Stimulated activated naive CD8-positive, alpha-beta T cell treated with anti-CD3 and anti-CD28 coated beads, Interleukin-15, Interleukin-2, amounts not matched to agents 100 U/mL and 50 U/mL, for 24 hours (primary cell): ENCODE measurements around the gene RAG1.

Source experiments
- ATAC-seq: fragments of 150-1000 bp; cut with Tn5 transposase; one replicate; pipeline ENCODE4 v1.10.0; 2021
- DNase-seq: peaks from one replicate; pipeline ENCODE4 v3.0.0; 2021

The RAG1 gene

DNA sequence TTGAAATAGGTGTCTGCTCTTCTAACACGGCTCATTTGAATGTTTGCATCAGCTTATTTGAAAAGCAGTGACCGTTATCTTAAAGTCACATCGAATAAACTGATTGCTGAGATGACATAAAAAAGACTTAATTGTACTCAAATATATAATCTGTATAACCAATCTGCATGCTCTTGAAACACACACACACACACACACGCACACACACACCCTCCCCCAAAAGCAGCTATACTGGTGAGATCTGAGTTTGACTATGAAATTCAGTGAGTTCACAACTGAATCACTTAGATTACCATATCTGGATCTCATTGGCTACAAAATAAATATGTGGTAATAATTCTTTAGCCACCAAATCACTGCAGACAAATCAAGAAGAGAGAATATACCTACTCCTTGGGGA lies 22.7 kb downstream of the RAG1 start:
- ATAC-seq (no peak), DNase-seq (no peak)

DNA sequence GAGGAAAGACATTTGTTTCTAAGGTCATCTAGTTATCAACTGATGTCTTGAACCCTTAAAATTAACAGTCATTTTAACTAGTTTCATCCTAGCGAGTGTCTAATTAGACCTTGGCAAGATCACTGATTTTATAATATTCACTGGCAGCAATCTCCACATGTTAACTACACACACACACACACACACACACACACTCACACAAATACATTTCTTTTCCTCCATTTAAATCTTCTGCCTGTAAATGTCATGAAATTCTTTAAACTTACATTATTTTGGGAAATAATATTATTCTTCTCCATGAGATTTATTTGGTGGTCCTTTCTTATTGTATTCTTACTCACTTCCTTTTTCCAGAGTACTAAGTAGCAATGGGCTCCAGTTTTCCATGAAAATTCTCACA lies 23.6 kb downstream of the RAG1 start:
- DNase-seq = no peak
- no peak for ATAC-seq

DNA sequence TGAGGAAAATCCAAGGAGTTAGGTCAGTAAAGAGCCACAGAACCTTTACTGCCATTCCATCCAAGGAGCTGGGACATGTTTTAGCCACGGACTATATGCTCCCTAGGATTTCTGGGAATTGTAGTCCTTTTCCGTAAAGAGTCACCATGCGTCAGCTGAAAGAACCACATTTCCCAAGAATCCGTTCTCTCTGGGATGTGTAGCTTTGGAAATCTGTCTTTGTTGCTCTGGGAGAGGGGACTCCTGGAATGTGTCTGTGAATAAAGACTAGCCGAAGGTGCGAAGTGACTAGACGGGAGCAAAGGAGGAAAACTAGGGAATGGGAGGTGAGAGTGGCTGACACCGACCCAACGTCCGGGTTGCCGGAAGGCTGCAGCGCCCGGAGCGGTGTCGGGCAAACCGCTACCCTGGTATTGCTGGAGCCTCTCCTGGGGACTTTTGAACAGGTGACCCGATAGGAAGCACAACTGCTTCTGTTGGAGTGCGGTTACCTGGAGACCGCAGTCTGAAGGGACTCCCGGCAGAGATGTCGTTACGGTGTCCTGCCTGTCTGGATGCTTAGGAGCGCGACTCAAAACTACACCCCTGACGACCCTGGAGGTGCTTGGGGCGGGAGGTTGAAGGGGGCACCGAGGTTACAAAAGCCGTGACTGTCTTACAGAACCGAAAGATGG lies 26.6 kb downstream of the RAG1 start, which contains the start of gene IFTAP:
Gene IFTAP, plus strand, starts transcription at position 187 of the 674 bp plus-strand sequence. CDS start 15,602 bp downstream, outside the sequence.
- peak; percentile 76 for ATAC-seq
- DNase-seq = peak; percentile 24

DNA sequence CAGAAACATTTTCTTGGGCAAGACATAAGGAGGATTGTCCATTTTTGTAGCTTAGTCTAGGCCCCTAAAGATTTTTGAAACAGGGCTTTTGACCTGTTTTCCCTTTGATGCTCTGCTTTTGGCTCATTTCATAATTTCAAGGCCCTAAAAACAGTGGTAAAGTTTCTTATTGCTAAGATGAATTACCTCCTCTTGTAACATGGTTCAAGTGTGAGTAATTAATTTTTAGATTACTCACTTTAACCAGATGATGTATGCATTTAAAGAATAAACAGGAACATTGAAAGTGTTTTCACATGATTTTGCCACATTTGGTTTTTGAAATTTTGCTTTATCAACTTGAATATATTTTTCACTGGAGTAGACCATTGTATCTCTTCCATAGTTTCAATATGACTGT lies 29.1 kb downstream of the RAG1 start:
- no peak for DNase-seq

DNA sequence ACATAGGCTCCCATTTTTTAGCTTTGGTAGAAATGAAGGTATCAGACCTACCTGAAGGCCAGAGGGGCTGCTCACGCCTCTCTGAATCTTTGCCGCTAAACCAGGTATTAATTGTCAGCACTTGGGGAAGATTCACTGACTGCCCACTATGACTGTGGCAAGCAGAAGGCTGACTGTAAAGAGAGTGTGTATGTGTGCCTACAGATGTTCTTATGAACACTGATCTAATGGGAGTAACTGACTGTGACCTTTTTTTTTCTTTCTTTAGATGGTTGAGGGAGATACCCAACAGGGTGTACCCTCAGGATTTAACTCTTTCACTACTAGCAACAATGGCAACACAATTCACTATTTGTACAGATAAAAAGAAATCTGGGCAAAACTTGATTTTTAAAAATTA lies 30.2 kb downstream of the RAG1 start, which contains the start of gene RAG2:
Gene RAG2, minus strand, starts transcription at position 186 of the 400 bp plus-strand sequence. CDS start 4,068 bp downstream, outside the sequence.
- DNase-seq (no peak), ATAC-seq (no peak)

More for the DNA sequence above, 29.1 kb downstream of the RAG1 start:
- ATAC-seq = no peak

DNA sequence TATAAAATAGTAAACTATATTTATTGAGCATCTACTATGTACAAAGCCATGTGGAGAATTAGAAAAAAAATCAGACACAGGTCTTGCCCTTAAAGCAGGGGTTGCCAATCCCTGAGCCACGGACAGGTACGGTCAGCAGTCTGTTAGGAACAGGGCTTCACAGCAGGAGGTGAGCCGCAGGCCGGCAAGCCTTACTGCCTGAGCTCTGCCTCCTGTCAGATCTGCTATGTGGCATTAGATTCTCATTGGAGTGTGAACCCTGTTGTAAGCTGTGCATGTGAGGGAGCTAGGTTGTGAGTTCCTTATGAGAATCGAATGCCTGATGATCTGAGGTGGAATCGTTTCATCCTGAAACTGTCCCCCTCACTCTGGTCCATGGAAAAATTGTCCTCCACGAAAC lies 32.4 kb downstream of the RAG1 start:
- DNase-seq = no peak
- no peak for ATAC-seq

DNA sequence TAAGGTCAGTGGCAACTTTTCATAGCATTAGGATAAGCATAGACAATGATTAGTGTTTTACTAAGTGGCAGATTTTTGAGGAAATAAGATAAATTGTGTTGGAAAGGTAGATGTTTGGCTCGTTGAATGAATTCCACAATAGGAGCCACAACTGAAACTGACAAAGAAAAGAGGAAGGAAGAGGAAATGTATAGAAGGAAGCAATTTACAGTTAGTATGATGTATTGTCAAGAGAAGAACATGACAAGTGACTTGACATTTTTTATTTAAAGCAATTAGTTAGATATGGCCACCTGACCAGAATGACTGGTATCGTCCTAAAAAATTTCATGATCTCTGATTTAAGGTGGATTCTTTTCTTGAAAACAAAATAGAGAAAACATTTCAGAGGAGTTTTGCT lies 33.3 kb downstream of the RAG1 start:
- ATAC-seq (no peak), DNase-seq (no peak)

DNA sequence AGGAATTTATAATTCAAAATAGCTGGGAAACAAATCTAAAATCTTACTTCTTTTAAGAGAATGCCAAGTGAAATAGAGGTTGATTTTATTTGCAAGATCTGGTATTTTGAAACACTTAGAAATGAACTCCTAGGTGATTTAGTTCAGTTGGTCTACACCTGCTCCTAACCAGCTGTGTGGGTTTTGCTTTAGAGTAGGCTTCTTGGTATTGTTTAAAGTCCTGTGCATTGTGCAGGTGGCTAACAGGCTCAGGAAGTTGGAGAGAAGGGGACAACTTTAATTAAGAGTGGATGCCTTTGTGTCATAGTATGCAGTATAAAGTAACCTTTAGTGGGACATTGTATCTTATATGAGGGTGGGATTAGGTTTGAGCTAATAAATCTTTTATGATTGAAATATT lies 34.3 kb downstream of the RAG1 start:
- ATAC-seq (no peak), DNase-seq (no peak)

DNA sequence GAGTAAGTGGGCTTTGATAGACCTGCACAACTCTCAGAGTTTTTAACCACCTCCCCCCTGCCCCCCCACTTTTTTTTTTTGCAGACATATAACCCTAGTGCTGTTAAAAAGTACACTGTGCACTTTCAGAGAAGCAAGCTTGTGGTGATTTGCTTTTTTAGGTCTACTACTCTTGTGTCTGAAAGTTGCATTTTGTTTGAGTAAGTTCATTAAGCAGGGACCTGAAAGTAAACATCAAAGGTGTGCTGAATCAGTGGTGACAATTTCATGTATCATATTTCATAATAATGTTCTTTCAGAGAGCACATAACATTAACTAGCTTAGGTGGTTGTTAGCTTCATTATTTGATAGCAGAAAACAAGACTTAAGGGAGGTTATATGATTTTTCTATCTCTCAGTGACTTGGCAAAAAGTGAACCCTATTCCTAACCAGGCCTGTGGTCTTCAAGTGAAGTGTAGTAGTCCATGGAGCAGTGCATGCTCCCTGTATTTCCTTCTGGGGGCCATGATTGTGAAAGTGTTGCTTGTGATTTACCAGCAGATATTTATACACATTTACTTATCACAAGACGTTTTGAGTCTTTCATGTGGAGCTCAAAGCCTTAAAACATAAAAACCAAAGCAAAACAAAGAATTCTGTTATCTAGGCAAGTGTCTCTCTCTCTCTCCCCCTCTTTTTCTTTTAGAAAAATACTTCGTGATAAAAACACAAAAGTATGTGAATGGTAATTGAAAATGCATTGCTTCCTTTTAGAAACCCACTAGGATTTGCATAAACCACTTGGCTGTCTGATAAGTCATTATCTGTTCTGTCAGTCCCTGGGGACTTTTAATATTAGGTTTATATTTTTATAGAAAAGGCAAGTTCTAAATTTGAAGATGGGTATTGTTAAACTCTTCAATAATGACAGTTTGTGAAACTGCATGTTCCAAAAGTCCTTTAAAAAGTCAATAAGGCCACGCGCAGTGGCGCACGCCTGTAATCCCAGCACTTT lies 37.7 kb downstream of the RAG1 start:
- DNase-seq = no peak

DNA sequence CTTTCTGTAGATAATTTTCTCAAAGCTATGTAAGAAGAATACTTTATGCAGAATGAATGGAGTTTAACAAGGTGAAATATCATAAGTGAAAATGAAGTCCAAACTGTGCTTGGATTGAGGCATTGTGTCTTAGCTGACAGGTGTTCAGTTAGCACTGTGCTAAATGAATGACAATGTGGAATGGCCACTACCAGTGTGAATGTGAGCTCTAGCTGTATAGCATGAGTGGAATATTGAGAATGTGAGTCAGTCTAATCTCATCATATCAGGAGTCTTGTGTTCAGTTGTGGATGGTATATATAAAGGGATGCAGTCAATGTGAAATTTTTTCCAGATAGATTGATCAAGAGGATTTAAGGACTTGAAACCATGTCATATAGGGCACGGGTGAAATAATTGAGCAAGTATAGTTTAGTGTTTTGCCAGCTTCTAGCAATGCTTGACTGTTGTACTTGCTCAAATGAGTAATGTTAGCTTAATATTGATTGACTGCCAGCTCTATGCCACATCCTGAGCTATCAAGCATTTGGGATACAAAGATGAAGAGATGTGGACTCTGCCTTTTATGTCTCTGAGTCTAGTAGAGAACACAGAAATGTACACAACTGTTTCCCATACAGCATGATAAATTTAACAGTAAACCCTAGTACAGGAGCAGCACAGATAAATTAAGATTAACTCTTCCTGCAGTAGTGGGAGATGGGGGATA lies 40.8 kb downstream of the RAG1 start:
- no peak for DNase-seq
- no peak for ATAC-seq

More for the DNA sequence above, 37.7 kb downstream of the RAG1 start:
- no peak for ATAC-seq

DNA sequence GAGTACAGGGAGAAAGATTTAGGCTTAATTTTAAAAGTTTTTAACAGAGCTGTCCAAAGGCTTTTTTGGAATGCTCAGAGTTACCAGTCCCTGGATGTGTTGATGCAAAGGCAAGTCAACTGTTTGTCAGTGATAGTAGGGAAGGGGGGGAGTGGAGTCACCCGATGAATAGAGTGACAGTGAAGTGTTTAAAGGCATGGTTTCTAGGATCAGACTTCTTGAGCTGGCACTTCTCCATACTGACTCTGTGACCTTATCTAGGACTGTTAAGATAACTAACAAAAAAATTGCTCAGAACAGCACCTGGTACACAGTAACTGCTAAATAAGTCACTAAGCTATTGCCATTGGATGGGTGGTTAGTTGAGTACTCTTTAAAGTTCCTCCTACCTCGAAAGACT lies 41.6 kb downstream of the RAG1 start:
- no peak for ATAC-seq
- DNase-seq = no peak

DNA sequence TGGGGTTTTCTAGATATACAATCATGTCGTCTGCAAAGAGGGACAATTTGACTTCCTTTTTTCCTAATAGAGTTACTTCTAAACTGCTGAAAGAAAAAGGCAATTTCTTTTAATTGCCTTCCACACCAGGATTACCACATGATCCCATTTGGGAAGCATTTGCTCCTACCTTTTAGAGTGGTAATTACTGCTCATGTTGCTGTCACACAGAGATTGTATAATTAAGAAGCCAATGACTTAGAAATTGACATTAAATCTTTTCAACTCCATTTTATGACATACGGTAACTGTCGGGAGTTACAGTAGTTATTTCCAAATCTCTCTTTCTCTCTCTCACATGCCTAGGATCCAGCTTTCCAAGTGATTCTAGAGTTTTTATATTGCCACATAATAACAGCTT lies 48.0 kb downstream of the RAG1 start:
- ATAC-seq (no peak), DNase-seq (no peak)

DNA sequence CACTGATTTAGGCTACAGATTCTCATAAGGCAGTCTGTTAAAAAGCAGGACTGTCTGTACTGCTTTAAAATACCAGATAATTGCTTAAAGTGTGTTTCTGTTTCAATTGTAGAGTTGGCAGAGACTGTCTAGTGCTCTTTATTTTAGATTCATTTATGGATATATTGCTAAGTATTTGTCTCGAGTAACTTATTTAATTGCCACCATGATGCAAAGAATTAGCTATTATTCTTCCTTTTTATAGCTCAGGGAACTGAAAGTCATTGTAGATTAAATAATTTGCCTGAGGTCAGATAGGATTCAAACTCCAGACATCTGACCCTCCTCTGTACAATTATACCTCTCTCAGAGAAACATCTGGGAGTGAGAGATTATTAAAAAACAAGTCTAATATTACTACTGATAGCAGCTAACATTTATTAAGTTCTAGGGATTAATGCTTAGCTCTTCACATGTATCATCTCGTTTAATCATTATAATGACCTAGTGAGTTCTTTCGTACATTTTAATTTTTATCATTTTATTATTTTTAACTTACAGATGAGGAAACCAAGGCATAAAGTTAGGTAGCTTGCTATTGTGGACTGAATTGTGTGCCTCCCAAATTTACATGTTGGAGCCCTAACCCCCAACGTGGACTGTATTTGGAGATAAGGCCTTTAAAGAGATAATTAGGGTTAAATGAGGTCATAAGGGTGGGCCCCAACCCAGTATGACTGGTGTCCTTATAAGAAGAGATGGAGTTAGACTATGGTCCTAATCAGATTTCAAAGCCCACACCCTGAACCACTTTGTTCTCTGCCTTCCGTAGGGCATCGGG lies 49.9 kb downstream of the RAG1 start:
- DNase-seq = no peak
- ATAC-seq = no peak

DNA sequence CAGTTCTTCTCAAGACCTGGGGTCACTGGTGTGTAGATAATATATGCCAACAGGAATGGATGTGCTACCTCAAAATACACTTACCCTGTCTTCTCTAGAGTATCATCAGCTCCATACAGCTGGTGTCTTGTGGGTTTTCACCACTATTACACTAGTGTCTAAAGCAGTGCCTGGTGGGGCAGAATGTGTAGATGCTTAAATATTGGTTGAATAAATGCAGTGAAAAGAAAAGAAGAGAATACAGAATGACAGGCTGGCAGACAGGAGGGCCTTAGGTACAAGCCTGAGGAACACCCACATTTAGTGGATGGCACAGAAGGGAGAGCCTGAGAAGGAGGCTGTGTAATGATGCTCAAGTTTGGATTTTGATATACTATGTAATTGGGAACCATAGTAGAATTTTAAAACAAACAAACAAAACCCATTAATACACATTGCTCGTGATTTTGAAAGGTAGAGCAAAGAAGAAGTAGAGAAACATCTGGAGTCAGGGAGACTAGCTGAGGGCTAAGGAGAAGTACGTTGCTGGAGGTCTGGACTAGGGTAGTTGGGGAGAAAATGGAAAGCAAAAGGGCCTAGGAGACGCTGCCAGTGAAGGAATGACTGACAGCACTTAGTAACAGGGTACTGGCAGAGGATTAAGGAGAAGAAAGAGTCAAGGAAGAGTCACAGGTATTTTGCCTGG lies 50.7 kb downstream of the RAG1 start:
- ATAC-seq (no peak), DNase-seq (no peak)

DNA sequence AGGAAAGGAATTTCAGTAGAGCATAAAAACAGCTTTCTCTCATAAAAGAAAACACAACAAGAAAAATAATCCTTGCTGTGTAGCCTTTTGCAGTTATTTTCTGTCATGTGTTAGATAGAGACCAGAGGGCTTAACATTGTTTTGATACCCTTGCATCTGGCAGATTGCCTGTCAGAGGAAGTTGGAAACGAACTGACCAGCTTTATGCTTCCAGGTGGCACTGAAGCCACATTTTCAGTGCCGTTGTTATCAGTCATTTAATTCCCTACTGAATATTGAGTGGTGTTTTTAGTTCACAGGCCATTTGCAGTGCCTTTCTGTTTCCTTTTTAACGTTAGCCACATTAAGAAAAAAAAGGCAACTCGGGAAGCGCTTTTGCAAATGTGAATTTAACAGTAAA lies 51.7 kb downstream of the RAG1 start:
- DNase-seq = no peak
- no peak for ATAC-seq

DNA sequence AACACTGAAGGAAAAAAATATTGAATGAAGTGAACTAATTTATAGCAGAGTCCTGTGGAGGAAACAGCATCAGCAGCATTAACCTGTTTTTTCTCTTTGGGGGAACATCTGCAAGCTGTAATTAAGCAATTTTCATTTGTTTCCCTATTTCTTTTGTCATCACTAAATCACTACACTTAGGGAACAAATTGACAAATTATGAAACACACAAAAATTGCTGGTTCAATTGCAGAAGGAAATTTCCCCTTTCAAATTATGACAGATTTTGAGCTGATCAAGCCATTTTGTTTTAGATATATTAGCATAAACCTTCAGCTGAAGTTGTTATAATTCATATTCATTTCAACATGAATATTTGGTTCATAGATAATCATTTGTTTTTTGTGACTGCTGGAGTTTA lies 52.4 kb downstream of the RAG1 start:
- DNase-seq (no peak), ATAC-seq (no peak)

DNA sequence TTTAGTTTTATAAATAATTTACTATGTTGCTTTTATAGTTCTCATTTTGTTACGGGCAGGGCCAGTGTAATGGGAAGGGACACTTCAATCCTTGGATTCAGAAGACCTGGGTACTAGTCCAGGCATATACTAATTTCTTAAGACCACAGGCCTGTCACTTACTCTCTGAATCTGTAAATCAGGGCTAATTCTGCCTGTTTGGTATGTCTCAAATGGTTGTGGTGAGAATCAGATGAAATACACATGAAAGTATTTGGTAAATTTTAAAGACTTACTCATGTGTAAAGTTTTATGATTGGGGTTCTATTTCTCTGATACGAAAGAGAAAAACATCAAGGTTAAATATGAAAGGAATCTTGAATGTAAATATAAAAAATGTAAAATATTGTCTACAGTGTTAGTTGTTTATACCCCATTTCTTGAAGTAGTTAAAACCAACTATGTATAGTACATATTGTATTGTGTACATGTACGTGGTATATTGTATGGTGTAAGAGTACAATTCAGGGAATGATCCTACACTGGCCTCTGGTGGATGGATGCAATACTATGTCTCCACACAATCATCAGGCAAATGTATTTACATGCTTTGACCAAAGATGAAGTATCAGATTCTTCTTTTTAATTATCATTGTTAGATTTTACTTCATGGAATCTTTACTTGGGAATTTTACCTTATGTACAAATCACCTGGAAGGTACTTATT lies 54.8 kb downstream of the RAG1 start:
- peak; percentile 46 for ATAC-seq
- DNase-seq = no peak

DNA sequence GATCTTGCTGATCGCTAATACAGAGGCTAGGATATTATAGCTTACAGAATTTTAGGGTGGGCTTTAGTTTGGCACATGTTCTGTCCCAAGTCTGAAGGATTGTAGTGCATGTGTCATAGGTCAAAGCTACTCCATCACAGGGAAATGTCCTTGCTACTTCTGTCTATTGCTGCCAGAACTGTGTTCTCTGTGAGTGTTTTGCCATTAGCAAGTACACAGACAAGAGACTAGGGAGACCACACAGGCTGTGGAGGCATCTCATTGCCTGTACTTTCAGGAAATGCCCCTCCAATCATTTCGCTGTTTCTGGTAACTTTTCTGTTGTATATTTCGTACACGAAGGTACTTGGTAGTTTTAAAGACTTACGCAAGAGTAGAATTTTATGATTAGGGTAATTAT lies 55.7 kb downstream of the RAG1 start:
- DNase-seq (no peak), ATAC-seq (no peak)

DNA sequence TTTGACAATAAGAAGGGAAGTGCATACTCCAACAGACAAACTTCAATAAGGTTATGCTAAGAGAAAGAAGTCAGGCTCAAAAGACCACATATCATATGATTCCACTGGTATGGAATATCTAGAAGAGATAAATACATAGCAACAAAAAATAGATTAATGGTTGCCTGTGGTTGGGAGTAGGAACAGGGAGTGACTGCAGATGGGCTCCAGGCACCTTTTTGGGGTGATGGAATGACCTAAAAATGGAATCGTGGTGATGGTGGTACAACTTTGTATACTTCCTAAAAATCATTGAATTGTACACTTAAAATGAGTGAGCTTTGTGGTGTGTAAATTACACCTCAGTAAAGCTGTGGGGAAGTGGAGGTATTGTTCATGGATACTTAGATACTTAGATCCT lies 59.2 kb downstream of the RAG1 start:
- no peak for DNase-seq
- ATAC-seq = no peak

DNA sequence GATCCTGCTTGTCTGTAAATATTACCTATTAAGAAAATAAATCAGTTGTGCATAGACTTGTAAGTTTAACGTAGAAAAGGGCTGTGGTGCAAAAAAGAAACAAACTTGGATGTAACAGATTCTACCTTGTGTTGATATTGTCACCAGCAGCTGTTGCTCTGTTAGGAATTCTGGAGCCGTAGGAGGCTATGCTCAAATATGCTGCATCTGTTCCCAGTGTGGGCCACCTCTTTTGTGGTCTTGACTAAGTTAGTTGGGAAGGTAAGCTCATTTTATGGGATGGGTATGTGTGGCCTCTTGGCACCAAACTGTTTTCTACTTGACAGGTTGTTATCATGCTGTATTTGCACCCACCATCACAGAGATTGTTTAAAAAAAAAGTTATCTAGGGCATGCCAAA lies 59.7 kb downstream of the RAG1 start:
- ATAC-seq = no peak
- DNase-seq = no peak
